HuH-7 (cell line): Measurements from ENCODE around the gene ADGRG2.
"Not testable (repeated sequence)": the region's sequence is repeated elsewhere in the genome, so short reads cannot be mapped to it uniquely, and the experiment has no call there.

Experiments used
- DNase-seq: peaks from one replicate; pipeline ENCODE4 v3.0.0; 2011; ENCODE audit warnings: low spot score

Gene ADGRG2

GRCh38 chrX:19075754-19076153, 46.5 kb downstream of the ADGRG2 start:
- DNase-seq: no peak

GRCh38 chrX:19072372-19072771, 49.9 kb downstream of the ADGRG2 start:
- DNase-seq: no peak

- DNase-seq: peak; percentile 28
Observed at GRCh38 chrX:19070555-19070994, 51.7 kb downstream of the ADGRG2 start.

- DNase-seq: not testable (repeated sequence)
Observed at GRCh38 chrX:19066987-19067386, 55.3 kb downstream of the ADGRG2 start.

DNA sequence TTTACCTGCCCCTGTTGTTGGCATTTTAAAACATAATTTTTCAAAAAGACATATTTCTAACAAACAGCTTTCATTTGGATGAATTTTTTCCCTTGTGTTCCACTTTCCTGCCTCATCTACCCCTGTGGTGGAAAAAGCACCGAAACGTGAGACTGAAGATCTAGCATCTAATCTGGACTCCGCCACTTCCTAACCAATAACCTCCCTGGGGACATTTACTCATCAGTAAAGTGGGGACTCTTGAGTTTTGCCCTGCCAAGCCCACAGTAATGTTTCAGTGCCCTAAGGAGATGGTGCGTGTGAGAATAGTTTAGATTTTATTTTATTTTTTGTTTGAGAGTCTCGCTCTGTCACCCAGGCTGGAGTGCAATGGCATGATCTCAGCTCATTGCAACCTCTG, 56.7 kb downstream of the ADGRG2 start:
- no peak for DNase-seq

DNA sequence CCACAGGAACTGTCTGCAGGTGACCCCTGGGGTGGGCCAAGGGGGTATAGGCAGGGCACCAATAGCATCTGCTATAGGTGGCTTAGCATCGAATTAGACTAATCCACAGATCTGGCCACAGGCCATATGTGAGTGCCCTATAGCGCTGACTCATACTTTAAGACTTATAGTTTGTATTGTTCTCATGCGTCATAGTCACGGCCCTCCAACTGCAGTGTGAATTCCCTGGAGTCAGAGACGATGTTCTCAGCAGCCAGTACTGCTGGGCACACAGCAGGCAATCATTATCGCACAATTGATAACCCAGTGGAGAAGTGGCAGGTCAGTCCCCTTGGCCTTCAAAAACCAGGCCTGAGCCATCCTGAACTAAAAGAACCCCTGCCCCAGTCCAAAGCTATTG, 58.1 kb downstream of the ADGRG2 start:
- no peak for DNase-seq

- DNase-seq: no peak
Observed at GRCh38 chrX:19063030-19063429, 59.2 kb downstream of the ADGRG2 start.

- no peak for DNase-seq
Observed at GRCh38 chrX:19059067-19059466, 63.2 kb downstream of the ADGRG2 start.

GRCh38 chrX:19057856-19058255, 64.4 kb downstream of the ADGRG2 start:
- DNase-seq: no peak

- no peak for DNase-seq
Observed at GRCh38 chrX:19049110-19049509, 73.2 kb downstream of the ADGRG2 start.

- no peak for DNase-seq
Observed at GRCh38 chrX:19046343-19047215, 75.7 kb downstream of the ADGRG2 start.

GRCh38 chrX:19040373-19040772, 81.9 kb downstream of the ADGRG2 start:
- no peak for DNase-seq

DNA sequence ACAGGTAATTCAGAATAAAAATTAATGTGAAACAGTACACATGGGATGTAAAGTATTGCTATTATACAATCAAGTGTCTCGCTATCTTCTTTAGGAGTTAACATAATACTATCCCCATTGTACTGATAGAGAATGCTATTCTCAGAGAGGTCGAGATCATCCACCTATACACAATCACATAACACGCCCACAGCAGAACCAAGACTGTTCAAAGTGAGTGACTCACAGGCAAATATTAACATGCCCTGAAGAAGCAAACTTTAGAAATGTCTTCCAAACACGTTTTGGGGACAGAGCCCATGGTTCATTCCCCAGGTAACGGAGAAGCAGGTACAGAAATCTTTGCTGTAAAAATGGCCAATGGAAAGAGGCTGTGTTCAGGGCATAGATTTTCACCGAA, 88.2 kb downstream of the ADGRG2 start:
- DNase-seq: no peak

GRCh38 chrX:19030805-19031204, 91.5 kb downstream of the ADGRG2 start:
- no peak for DNase-seq

DNA sequence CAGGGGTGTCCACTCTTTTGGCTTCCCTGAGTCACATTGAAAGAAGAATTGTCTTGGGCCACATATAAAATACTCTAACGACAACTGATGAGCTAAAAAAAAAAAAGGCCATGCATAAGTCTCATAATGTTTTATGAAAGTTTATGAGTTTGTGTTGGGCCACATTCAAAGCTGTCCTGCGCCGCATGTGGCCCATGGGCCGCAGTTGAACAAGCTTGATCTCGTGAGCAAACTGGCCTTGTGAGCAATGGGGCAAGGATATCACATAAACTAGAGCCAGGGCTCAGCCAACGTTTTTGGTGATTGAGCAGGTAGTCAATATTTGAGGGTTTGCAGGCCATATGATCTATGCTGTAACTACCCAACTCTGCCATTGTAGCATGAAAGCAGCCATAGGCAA, 93.7 kb downstream of the ADGRG2 start:
- DNase-seq: no peak

DNA sequence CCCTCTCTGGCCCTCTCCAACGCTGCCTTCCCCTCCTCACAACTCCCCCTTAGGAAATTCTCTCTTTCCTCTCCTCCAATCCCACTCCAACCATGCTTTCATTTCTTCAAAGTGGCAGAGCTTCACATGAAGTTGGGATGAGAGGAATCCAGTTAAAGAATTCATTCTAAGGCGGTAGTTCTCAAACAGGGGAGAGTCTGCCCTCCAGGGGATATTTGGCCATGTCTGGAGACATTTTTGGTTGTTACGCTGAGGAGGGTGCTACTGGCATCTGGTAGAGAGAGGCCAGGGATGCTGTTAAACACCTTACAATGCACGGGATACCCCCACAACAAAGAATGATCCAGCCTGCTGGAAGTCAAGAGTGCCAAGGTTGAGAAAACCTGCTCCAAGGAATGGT, 97.9 kb downstream of the ADGRG2 start:
- no peak for DNase-seq

DNA sequence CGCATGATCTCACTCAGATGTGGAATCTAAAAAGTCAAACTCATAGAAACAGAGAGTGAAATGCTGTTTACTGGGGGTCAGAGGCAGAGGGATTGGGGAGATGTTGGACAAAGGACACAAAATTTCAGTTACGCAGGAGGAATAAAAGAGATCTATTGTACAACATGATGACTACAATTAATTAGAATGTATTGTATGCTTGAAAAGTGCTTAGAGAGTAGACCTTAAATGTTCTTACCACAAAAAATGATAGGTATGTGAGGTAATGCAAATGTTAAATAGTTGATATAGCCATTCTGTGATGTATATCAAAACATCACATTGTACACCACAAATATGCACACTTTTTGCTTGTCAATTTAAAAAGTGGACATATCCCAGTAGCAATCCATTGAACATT, 102.3 kb downstream of the ADGRG2 start:
- no peak for DNase-seq

DNA sequence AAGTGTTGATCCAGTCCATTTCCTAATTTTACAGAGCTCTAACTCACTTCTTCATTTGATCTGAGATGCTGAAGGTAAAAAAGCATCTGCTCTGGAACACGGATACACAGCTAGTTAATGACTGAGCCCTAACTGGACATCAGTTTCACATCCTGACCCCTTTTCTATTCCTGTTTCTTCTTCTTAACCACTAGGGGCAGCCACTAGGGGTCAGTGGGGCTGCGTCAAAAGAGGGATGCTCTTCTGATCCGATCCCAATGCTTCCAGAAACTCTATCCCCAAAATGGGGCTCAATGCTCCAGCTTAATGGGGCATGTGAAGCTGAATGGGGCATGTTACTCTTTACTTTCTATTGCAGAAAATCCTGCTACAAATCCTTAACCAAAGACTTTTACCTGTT, 105.0 kb downstream of the ADGRG2 start:
- DNase-seq: peak; percentile 8

DNA sequence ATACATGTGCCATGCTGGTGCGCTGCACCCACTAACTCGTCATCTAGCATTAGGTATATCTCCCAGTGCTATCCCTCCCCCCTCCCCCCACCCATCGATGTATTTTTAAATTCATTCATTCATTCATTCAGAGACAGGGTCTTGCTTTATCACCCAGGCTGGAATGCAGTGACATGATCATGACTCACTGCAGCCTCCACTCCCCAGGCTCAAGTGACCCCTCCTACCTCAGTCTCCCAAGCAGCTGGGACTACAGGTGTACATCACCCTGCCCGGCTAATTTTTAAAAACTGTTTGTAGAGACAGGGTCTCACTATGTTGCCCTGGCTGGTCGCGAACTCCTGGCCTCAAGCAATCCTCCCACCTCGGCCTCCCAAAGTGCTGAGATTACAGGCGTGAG, 105.7 kb downstream of the ADGRG2 start:
- DNase-seq: not testable (repeated sequence)

DNA sequence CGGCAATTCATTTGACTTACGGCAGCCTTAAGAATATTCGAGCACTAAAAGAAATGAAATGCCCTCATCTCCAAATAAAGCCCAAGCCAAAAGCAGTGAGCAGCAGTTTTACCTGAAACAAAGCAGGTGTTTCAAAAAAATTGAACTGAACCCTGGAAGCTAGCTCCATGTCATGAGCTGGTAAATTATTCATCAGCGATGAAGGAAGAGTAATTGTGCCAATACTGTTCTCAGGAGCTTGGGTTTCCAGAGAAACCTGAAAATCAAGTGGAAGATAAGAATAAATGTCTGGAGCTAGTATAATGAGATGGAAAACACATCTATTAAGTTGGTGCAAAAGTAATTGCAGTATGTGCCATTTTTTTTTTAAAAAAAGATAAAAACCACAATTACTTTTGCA, 114.4 kb downstream of the ADGRG2 start:
- DNase-seq: no peak

- no peak for DNase-seq
Observed at GRCh38 chrX:19007011-19007410, 115.3 kb downstream of the ADGRG2 start.

DNA sequence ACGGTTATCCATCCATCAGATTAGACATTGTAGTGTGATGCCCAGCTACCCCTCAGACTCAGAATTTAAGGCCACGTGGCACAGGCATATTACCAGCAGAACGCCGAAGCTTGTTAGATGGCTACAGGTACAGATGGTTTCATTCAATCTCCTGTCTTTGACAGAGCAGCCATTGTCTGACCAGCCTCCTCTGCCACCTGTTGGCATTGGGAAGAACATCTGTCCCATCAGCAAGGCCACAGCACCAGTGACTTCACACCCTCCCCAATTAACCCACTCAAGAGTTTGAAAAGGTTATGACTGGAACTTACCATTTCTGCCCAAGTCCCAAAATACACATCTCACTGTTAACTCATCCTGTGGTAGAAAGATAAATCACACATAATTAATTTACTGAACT, 116.4 kb downstream of the ADGRG2 start:
- DNase-seq: no peak

GRCh38 chrX:19003756-19004155, 118.5 kb downstream of the ADGRG2 start:
- no peak for DNase-seq

DNA sequence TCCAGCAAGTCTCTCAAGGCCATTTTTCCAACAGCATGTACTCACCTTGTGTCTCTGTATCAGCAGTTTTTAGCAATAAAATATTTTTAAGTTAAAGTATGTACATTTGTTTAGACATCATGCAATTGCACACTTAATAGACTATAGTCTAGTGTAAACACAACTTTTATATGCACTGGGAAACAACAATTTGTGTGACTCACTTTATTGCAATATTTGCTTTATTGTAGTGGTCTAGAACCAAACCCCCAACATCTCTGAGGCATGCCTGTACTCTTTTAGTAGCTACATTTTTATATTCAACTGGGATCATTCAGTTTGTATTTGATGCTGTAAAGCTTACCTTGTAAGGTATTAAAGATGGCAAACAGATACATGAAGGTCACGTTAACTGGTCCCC, 123.6 kb downstream of the ADGRG2 start:
- no peak for DNase-seq
